HFF-Myc (cell line): ENCODE measurements around the gene FCGBP.
"Not testable (repeated sequence)": the region's sequence is repeated elsewhere in the genome, so short reads cannot be mapped to it uniquely, and the experiment has no call there.

Experiments
- DNase-seq: peaks from one replicate; pipeline ENCODE4 v3.0.0-alpha.2; 2011; ENCODE audit warnings: low read depth; ENCODE audit errors: extremely low read depth
- H3K4me3 ChIP-seq: replicated peaks from 2 replicates; pipeline ENCODE4 v1.5.1; 2011; ENCODE audit warnings: low read depth, mild to moderate bottlenecking, control low read depth, low read length
- TF ChIP-seq, protein P1 (sequence below): IDR thresholded peaks from 2 replicates; pipeline ENCODE4 v1.5.1; 2012; ENCODE audit warnings: mild to moderate bottlenecking, low read depth, low read length, control low read depth; ENCODE audit errors: missing control alignments

The FCGBP gene

GRCh38 chr19:39890755-39891551 is 43.5 kb downstream of the FCGBP start:
- TF ChIP-seq, protein P1, sequence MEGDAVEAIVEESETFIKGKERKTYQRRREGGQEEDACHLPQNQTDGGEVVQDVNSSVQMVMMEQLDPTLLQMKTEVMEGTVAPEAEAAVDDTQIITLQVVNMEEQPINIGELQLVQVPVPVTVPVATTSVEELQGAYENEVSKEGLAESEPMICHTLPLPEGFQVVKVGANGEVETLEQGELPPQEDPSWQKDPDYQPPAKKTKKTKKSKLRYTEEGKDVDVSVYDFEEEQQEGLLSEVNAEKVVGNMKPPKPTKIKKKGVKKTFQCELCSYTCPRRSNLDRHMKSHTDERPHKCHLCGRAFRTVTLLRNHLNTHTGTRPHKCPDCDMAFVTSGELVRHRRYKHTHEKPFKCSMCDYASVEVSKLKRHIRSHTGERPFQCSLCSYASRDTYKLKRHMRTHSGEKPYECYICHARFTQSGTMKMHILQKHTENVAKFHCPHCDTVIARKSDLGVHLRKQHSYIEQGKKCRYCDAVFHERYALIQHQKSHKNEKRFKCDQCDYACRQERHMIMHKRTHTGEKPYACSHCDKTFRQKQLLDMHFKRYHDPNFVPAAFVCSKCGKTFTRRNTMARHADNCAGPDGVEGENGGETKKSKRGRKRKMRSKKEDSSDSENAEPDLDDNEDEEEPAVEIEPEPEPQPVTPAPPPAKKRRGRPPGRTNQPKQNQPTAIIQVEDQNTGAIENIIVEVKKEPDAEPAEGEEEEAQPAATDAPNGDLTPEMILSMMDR: no peak
- H3K4me3 ChIP-seq: no peak overlapping the region
- no peak for DNase-seq

GRCh38 chr19:39889872-39890754 is 44.3 kb downstream of the FCGBP start:
- not testable (repeated sequence) for DNase-seq, H3K4me3 ChIP-seq

DNA sequence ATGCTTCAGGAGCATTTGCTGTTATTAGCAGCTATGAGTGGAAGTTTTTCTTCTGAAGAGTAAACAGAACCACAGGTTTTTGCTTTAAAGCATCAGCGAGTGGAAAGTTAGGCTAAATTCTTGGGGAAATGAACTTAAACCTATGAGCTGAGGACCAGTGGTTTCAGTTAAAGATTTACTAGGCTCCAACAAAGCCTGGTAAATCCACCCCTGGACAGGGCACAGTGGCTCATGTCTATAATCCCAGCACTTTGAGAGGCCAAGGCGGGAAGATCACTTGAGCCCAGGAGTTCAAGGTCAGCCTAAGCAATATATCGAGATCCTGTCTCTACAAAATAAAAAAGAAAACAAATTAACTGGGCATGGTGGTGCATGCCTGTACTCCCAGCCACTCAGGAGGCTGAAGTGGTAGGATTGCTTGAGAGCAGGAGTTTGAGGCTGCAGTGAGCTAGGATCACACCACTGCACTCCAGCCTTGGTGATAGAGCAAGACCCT is 46.9 kb downstream of the FCGBP start:
- DNase-seq: not testable (repeated sequence)

GRCh38 chr19:39885821-39886554 is 48.4 kb downstream of the FCGBP start:
- DNase-seq, H3K4me3 ChIP-seq: not testable (repeated sequence)

More for the DNA sequence above, 46.9 kb downstream of the FCGBP start:
- H3K4me3 ChIP-seq: not testable (repeated sequence)

GRCh38 chr19:39884721-39885120 is 49.7 kb downstream of the FCGBP start:
- DNase-seq, H3K4me3 ChIP-seq: not testable (repeated sequence)
